Loucy (cell line): ENCODE results near the gene MAN2A1.

Experiments used
- H2AFZ ChIP-seq: fragments of 200-600 bp; sonication (generic); 2 replicates; pipeline ENCODE4 v1.6.0; 2016; ENCODE audit warnings: antibody characterized with exemption, mild to moderate bottlenecking, low read length, moderate library complexity
- H3F3A ChIP-seq: fragments of 200-600 bp; 2 replicates; pipeline ENCODE4 v1.6.0; 2016; ENCODE audit warnings: antibody characterized with exemption, low read depth, mild to moderate bottlenecking
- H3K27me3 ChIP-seq: fragments of 200-600 bp; sonication (generic); 2 replicates; pipeline ENCODE4 v1.6.1; 2014; ENCODE audit warnings: low read length, mild to moderate bottlenecking; ENCODE audit not compliant: insufficient read depth, poor library complexity, severe bottlenecking
- H3K36me3 ChIP-seq: fragments of 200-600 bp; sonication (generic); 2 replicates; pipeline ENCODE4 v1.6.1; 2016; ENCODE audit warnings: low read length; ENCODE audit not compliant: insufficient read depth
- H3K4me1 ChIP-seq: fragments of 200-600 bp; sonication (generic); 2 replicates; pipeline ENCODE4 v1.5.1; 2014; ENCODE audit warnings: low read length, mild to moderate bottlenecking; ENCODE audit not compliant: insufficient read depth, poor library complexity, severe bottlenecking
- H3K4me2 ChIP-seq: fragments of 200-600 bp; sonication (generic); 2 replicates; pipeline ENCODE4 v1.6.0; 2014; ENCODE audit warnings: antibody characterized with exemption, low read length, low read depth, mild to moderate bottlenecking; ENCODE audit not compliant: poor library complexity, severe bottlenecking
- H3K4me3 ChIP-seq: fragments of 200-600 bp; sonication (generic); 2 replicates; pipeline ENCODE4 v1.5.1; 2014; ENCODE audit warnings: low read length, mild to moderate bottlenecking, mixed read lengths; ENCODE audit not compliant: poor library complexity, severe bottlenecking
- H3K79me2 ChIP-seq: fragments of 200-600 bp; sonication (generic); 2 replicates; pipeline ENCODE4 v1.6.1; 2014; ENCODE audit warnings: low read length; ENCODE audit not compliant: insufficient read depth
- H3K9ac ChIP-seq: fragments of 200-600 bp; sonication (generic); 2 replicates; pipeline ENCODE4 v1.6.0; 2014; ENCODE audit warnings: mild to moderate bottlenecking, low read depth, low read length, moderate library complexity; ENCODE audit not compliant: poor library complexity, severe bottlenecking
- H3K9me2 ChIP-seq: fragments of 200-600 bp; sonication (generic); replicated peaks from 2 replicates; pipeline ENCODE4 v1.6.1; 2016; ENCODE audit warnings: low read depth, low read length, mixed read lengths
- H3K9me3 ChIP-seq: fragments of 200-600 bp; sonication (generic); 2 replicates; pipeline ENCODE4 v1.6.1; 2014; ENCODE audit warnings: mild to moderate bottlenecking, antibody characterized with exemption, low read length, low read depth; ENCODE audit not compliant: insufficient read depth
- H4K20me1 ChIP-seq: fragments of 200-600 bp; sonication (generic); 2 replicates; pipeline ENCODE4 v1.6.0; 2014; ENCODE audit warnings: antibody characterized with exemption, low read length, mild to moderate bottlenecking; ENCODE audit not compliant: insufficient read depth, poor library complexity, severe bottlenecking
- EZH2phosphoT487 ChIP-seq: fragments of 200-600 bp; IDR thresholded peaks from 2 replicates; pipeline ENCODE4 v1.6.1; 2018; ENCODE audit warnings: antibody characterized with exemption, mild to moderate bottlenecking, moderate library complexity, borderline replicate concordance
- TF ChIP-seq, protein P1 (sequence below): fragments of 200-600 bp; sonication (generic); conservative IDR thresholded peaks from 2 replicates; pipeline ENCODE4 v1.5.1; 2014; ENCODE audit warnings: mild to moderate bottlenecking, antibody characterized with exemption, low read length

Gene MAN2A1

DNA sequence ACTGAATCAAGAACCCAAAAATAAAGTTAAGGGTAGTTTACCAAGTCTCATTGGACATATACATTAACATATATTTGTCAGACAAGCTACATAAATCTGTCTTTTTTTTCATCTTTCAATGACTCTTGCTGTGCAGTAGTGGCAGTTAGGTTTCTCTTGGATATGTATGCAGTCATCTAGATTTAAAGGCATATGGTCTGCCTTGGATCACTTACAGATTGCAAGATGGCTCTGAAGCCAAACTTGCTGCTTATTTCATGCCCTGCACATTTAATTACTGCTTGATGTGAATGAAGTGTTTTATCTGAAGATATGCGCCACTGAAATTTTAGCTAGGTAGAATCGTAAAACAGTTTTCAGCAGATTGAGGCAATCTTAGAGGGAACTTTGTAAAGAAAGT, 18.6 kb upstream of the MAN2A1 start:
- H3K27me3 ChIP-seq = no peaks in the 10 kb centered on the region
- TF ChIP-seq, protein P1, sequence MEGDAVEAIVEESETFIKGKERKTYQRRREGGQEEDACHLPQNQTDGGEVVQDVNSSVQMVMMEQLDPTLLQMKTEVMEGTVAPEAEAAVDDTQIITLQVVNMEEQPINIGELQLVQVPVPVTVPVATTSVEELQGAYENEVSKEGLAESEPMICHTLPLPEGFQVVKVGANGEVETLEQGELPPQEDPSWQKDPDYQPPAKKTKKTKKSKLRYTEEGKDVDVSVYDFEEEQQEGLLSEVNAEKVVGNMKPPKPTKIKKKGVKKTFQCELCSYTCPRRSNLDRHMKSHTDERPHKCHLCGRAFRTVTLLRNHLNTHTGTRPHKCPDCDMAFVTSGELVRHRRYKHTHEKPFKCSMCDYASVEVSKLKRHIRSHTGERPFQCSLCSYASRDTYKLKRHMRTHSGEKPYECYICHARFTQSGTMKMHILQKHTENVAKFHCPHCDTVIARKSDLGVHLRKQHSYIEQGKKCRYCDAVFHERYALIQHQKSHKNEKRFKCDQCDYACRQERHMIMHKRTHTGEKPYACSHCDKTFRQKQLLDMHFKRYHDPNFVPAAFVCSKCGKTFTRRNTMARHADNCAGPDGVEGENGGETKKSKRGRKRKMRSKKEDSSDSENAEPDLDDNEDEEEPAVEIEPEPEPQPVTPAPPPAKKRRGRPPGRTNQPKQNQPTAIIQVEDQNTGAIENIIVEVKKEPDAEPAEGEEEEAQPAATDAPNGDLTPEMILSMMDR = no peak
- no peak for TF ChIP-seq EZH2phosphoT487
- H3K79me2 ChIP-seq = no peaks in the 10 kb centered on the region
- H3K9me3 ChIP-seq = no peaks in the 10 kb centered on the region
- H3K4me3 ChIP-seq = no peak overlapping the region
- H3K4me1 ChIP-seq = no peaks in the 10 kb centered on the region
- no peaks in the 10 kb centered on the region for H4K20me1 ChIP-seq
- H3F3A ChIP-seq = no peaks in the 10 kb centered on the region
- no peak overlapping the region for H2AFZ ChIP-seq
- H3K9me2 ChIP-seq = no peaks in the 10 kb centered on the region
- H3K4me2 ChIP-seq = no peak overlapping the region
- H3K36me3 ChIP-seq = no peaks in the 10 kb centered on the region
- no peak overlapping the region for H3K9ac ChIP-seq

DNA sequence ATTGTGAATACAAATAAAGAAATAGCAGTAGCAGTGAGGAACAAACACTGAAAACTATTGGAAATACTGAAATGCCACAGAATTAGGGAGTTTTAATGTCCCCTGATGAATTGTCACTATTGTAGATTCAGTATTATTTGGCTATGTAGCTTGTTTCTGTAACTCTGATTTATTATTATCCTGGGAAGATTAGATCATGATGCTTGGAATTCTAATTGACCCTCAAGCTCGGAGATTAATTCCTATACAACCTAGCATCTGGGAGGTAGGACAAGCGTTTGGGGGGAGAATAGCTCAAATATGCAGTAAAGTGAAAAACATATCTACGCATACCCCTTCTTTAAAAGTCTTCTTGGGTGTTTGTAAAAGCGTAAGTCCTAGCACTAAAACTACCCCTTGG, 15.1 kb upstream of the MAN2A1 start:
- no peaks in the 10 kb centered on the region for H4K20me1 ChIP-seq
- TF ChIP-seq EZH2phosphoT487 = no peak
- TF ChIP-seq, protein P1 = no peak
- no peaks in the 10 kb centered on the region for H3K79me2 ChIP-seq

DNA sequence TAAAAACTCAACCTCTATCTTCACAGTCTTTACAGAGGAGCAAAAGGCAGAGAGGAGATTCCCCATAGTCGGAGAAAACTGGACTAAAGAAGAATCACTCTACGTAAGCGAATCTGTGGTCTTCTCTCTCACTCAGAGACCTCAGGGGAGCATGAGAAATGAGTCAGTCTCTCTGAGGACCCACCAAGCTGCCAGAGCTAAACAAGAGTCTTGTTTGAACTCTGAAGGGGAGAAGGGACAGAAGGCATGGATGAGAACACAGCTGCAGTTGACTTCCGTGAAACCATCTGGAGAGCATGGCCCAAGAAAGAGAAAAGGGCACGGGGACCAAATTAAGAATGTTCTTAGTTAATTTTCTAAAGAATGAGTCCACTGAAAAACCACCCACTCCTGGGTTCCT, 12.8 kb upstream of the MAN2A1 start:
- no peak overlapping the region for H2AFZ ChIP-seq
- H3K27me3 ChIP-seq = no peaks in the 10 kb centered on the region
- H3K36me3 ChIP-seq = no peaks in the 10 kb centered on the region
- no peak overlapping the region for H3K4me3 ChIP-seq
- H3K9me3 ChIP-seq = no peaks in the 10 kb centered on the region
- no peaks in the 10 kb centered on the region for H3K79me2 ChIP-seq
- no peaks in the 10 kb centered on the region for H4K20me1 ChIP-seq
- H3K4me2 ChIP-seq = no peak overlapping the region
- no peak for TF ChIP-seq EZH2phosphoT487
- TF ChIP-seq, protein P1 = no peak
- no peak overlapping the region for H3K9ac ChIP-seq
- H3K4me1 ChIP-seq = no peaks in the 10 kb centered on the region
- H3F3A ChIP-seq = no peaks in the 10 kb centered on the region
- H3K9me2 ChIP-seq = no peaks in the 10 kb centered on the region

More for the DNA sequence above, 15.1 kb upstream of the MAN2A1 start:
- H3K36me3 ChIP-seq = no peaks in the 10 kb centered on the region
- H3K4me2 ChIP-seq = no peak overlapping the region
- H3K9me2 ChIP-seq = no peaks in the 10 kb centered on the region
- no peak overlapping the region for H3K4me3 ChIP-seq
- H3K9ac ChIP-seq = no peak overlapping the region
- H3K9me3 ChIP-seq = no peaks in the 10 kb centered on the region
- no peaks in the 10 kb centered on the region for H3F3A ChIP-seq
- H3K4me1 ChIP-seq = no peaks in the 10 kb centered on the region
- H2AFZ ChIP-seq = no peak overlapping the region
- no peaks in the 10 kb centered on the region for H3K27me3 ChIP-seq
